H1 (cell line): ENCODE data around the gene OR10A2. TPM values are rescaled to one million over a fixed set of nuclear protein-coding genes. Genes with fewer than 3 reads are reported as not detected.
A peak's percentile ranks its signal among the peaks of the same experiment; 100 is the strongest.

ENCODE experiments used
- CTCF ChIA-PET: fragments of 300-600 bp; sonication (Branson Sonifier 250); formaldehyde crosslinking; loops from one replicate; lab custom pipeline; 2021; ENCODE audit not compliant: partially characterized antibody; lab: Charles Lee
- POLR2A ChIA-PET: fragments of 300-600 bp; sonication (Branson Sonifier 250); formaldehyde crosslinking; loops from one replicate; lab custom pipeline; 2021; ENCODE audit warnings: inconsistent platforms; ENCODE audit not compliant: partially characterized antibody; lab: Charles Lee
- DNase-seq, 2 experiments: peaks; one replicate each; pipeline versions ENCODE4 v3.0.0 to v3.0.0-alpha.2; 2010 to 2022; ENCODE audit warnings: low spot score in 2 of 2, low read depth in 1 of 2, mixed read lengths in 1 of 2
- FAIRE-seq: peaks from 2 replicates; lab custom pipeline; 2011; peaks lifted over from hg19 to GRCh38; lab: Jason Lieb, UNC
- H2AFZ ChIP-seq: 2 replicates; pipeline ENCODE4 v1.8.1; 2012; ENCODE audit warnings: low read length, inconsistent platforms
- H2AK5ac ChIP-seq: 2 replicates; pipeline ENCODE4 v1.6.1; 2013; ENCODE audit warnings: low read depth, low read length
- H2BK120ac ChIP-seq: replicated peaks from 2 replicates; pipeline ENCODE3; 2013; ENCODE audit warnings: low read depth, low read length, inconsistent platforms
- H2BK12ac ChIP-seq: 2 replicates; pipeline ENCODE4 v1.6.1; 2013; ENCODE audit warnings: low read depth, low read length
- H2BK15ac ChIP-seq: 2 replicates; pipeline ENCODE4 v1.6.1; 2013; ENCODE audit warnings: low read length
- H2BK20ac ChIP-seq: 2 replicates; pipeline ENCODE4 v1.6.1; 2013; ENCODE audit warnings: low read length
- H2BK5ac ChIP-seq: 2 replicates; pipeline ENCODE4 v1.6.1; 2013; ENCODE audit warnings: low read depth, low read length
- H3K14ac ChIP-seq: 2 replicates; pipeline ENCODE4 v1.6.1; 2013; ENCODE audit warnings: inconsistent platforms; ENCODE audit not compliant: insufficient read length
- H3K18ac ChIP-seq: 2 replicates; pipeline ENCODE4 v1.6.1; 2013; ENCODE audit warnings: low read length; ENCODE audit errors: extremely low read depth
- H3K23ac ChIP-seq: 2 replicates; pipeline ENCODE4 v1.6.1; 2013; ENCODE audit warnings: inconsistent platforms; ENCODE audit not compliant: insufficient read length
- H3K23me2 ChIP-seq: 2 replicates; pipeline ENCODE4 v1.6.1; 2013; ENCODE audit warnings: low read depth, low read length
- H3K27ac ChIP-seq: 2 replicates; pipeline ENCODE4 v1.6.1; 2011; ENCODE audit warnings: low read depth, low read length, inconsistent platforms
- H3K27me3 ChIP-seq, 4 experiments: replicated peaks in 1 of 4; 1 replicate in 1 of 4; 2 replicates in 3 of 4; pipeline versions ENCODE4 v1.6.1 to v1.8.1; 2011 to 2013; ENCODE audit warnings: low read length in 3 of 4, mild to moderate bottlenecking in 3 of 4, inconsistent platforms in 2 of 4, mixed read lengths in 2 of 4, moderate library complexity in 1 of 4; ENCODE audit not compliant: control insufficient read depth in 3 of 4, insufficient read depth in 3 of 4; ENCODE audit errors: extremely low read depth in 1 of 4
- H3K36me3 ChIP-seq, 4 experiments: 2 replicates each; pipeline versions ENCODE4 v1.6.1 to v1.8.1; 2011 to 2013; ENCODE audit warnings: mild to moderate bottlenecking in 4 of 4, low read length in 3 of 4, moderate library complexity in 2 of 4, control low read depth in 1 of 4, inconsistent platforms in 1 of 4; ENCODE audit not compliant: insufficient read depth in 4 of 4, control insufficient read depth in 2 of 4
- H3K4ac ChIP-seq: replicated peaks from 2 replicates; pipeline ENCODE3; 2013; ENCODE audit warnings: low read length, low read depth, mixed read lengths, inconsistent platforms; ENCODE audit not compliant: insufficient read length
- H3K4me1 ChIP-seq, 4 experiments: replicated peaks in 1 of 4; 1 replicate in 1 of 4; 2 replicates in 3 of 4; pipeline versions ENCODE4 v1.6.1 to v1.8.1; 2011 to 2013; ENCODE audit warnings: low read length in 3 of 4, inconsistent platforms in 2 of 4, mixed read lengths in 1 of 4; ENCODE audit not compliant: insufficient read depth in 4 of 4, control insufficient read depth in 3 of 4
- H3K4me2 ChIP-seq, 2 experiments: 2 replicates each; pipeline versions ENCODE4 v1.6.1 to v1.8.1; 2011 to 2013; ENCODE audit warnings: low read depth in 2 of 2, low read length in 2 of 2, control low read depth in 1 of 2, inconsistent platforms in 1 of 2, mild to moderate bottlenecking in 1 of 2; ENCODE audit not compliant: insufficient read depth in 1 of 2
- H3K4me3 ChIP-seq, 4 experiments: fragments of 200-600, 300-600 bp in 1 of 4; sonication (generic), shearing (Covaris generic), sonication (Bioruptor Twin) in 1 of 4; 2 replicates each; pipeline versions ENCODE4 v1.5.1 to v1.8.1; 2011 to 2016; ENCODE audit warnings: low read length in 4 of 4, low read depth in 3 of 4, control low read depth in 2 of 4, inconsistent platforms in 2 of 4, mild to moderate bottlenecking in 2 of 4, mixed read lengths in 1 of 4, moderate library complexity in 1 of 4; ENCODE audit not compliant: insufficient read depth in 2 of 4; ENCODE audit errors: extremely low read depth in 1 of 4
- H3K56ac ChIP-seq: replicated peaks from 2 replicates; pipeline ENCODE3; 2013; ENCODE audit warnings: low read depth, mild to moderate bottlenecking, mixed read lengths, low read length, inconsistent platforms; ENCODE audit not compliant: insufficient read length
- H3K79me1 ChIP-seq: 2 replicates; pipeline ENCODE4 v1.6.1; 2013; ENCODE audit warnings: low read depth, low read length, control low read depth
- H3K79me2 ChIP-seq, 2 experiments: 2 replicates each; pipeline versions ENCODE4 v1.6.1 to v1.8.1; 2012 to 2013; ENCODE audit warnings: low read length in 2 of 2, mild to moderate bottlenecking in 2 of 2, inconsistent platforms in 1 of 2; ENCODE audit not compliant: insufficient read depth in 2 of 2, control insufficient read depth in 1 of 2
- H3K9ac ChIP-seq, 4 experiments: replicated peaks in 1 of 4; 1 replicate in 1 of 4; 2 replicates in 3 of 4; pipeline versions ENCODE4 v1.6.1 to v1.8.1; 2011 to 2013; ENCODE audit warnings: low read depth in 3 of 4, low read length in 3 of 4, control low read depth in 2 of 4, mild to moderate bottlenecking in 2 of 4, moderate library complexity in 2 of 4, inconsistent platforms in 1 of 4; ENCODE audit errors: extremely low read depth in 1 of 4
- H3K9me3 ChIP-seq, 2 experiments: 2 replicates each; pipeline versions ENCODE4 v1.6.1 to v1.8.1; 2012 to 2013; ENCODE audit warnings: mild to moderate bottlenecking in 2 of 2, moderate library complexity in 2 of 2, control low read depth in 1 of 2, inconsistent platforms in 1 of 2, low read depth in 1 of 2, low read length in 1 of 2, mixed read lengths in 1 of 2; ENCODE audit not compliant: insufficient read depth in 2 of 2
- H4K20me1 ChIP-seq, 2 experiments: replicated peaks in 1 of 2; 2 replicates each; pipeline versions ENCODE3 to v1.8.1; 2011 to 2013; ENCODE audit warnings: inconsistent platforms in 2 of 2, low read length in 2 of 2, mild to moderate bottlenecking in 1 of 2; ENCODE audit not compliant: insufficient read depth in 2 of 2, control insufficient read depth in 1 of 2
- H4K5ac ChIP-seq: 2 replicates; pipeline ENCODE4 v1.6.1; 2013; ENCODE audit warnings: low read length, low read depth, mixed read lengths, inconsistent platforms; ENCODE audit not compliant: insufficient read length
- H4K8ac ChIP-seq: 2 replicates; pipeline ENCODE4 v1.8.0; 2013; ENCODE audit warnings: mild to moderate bottlenecking, moderate library complexity, low read length, inconsistent platforms; ENCODE audit not compliant: insufficient read depth; ENCODE audit errors: extremely low read depth
- H4K91ac ChIP-seq: replicated peaks from 2 replicates; pipeline ENCODE3; 2013; ENCODE audit warnings: low read length, mixed read lengths, inconsistent platforms; ENCODE audit not compliant: insufficient read length
- ATF2 ChIP-seq: IDR thresholded peaks from 2 replicates; pipeline ENCODE4 v1.6.1; 2012; ENCODE audit warnings: low read length, inconsistent platforms
- CBX8 ChIP-seq: fragments of 300-800, 300-1000 bp; sonication (generic); IDR thresholded peaks from 2 replicates; pipeline ENCODE4 v1.7.1; 2016; ENCODE audit warnings: low read depth, low read length, borderline replicate concordance
- CEBPB ChIP-seq: IDR thresholded peaks from 2 replicates; pipeline ENCODE4 v1.6.1; 2012; ENCODE audit warnings: low read depth, low read length
- HDAC6 ChIP-seq: IDR thresholded peaks from one replicate; pipeline ENCODE4 v1.7.1; 2012; ENCODE audit warnings: low read depth, mild to moderate bottlenecking, inconsistent platforms, low read length, moderate library complexity
- RBBP5 ChIP-seq: IDR thresholded peaks from 2 replicates; pipeline ENCODE4 v1.7.1; 2012; ENCODE audit warnings: low read depth, mild to moderate bottlenecking, inconsistent platforms, low read length, moderate library complexity, borderline replicate concordance
- TAF1 ChIP-seq: IDR thresholded peaks from 2 replicates; pipeline ENCODE4 v1.6.1; 2011; ENCODE audit warnings: mild to moderate bottlenecking, low read depth, low read length
- TAF7 ChIP-seq: optimal IDR thresholded peaks from 2 replicates; pipeline ENCODE3; 2011; ENCODE audit warnings: low read depth, mild to moderate bottlenecking, inconsistent platforms, low read length, moderate library complexity, borderline replicate concordance
- TBP ChIP-seq: IDR thresholded peaks from 2 replicates; pipeline ENCODE4 v1.6.1; 2011; ENCODE audit warnings: low read depth, low read length, improper control_type of control experiment
- YY1 ChIP-seq: IDR thresholded peaks from 2 replicates; pipeline ENCODE4 v1.6.1; 2011; ENCODE audit warnings: low read depth, mild to moderate bottlenecking, low read length
- WGBS, 2 experiments: shearing (Covaris generic) in 1 of 2; methylation state at CpG; one replicate each; pipeline versions ENCODE4 v1.1.6 to v1.1.7; 2013 to 2015; ENCODE audit warnings: low lambda C conversion rate in 2 of 2, mixed read lengths in 2 of 2, inconsistent platforms in 1 of 2, low coverage in 1 of 2, missing lambda C conversion rate in 1 of 2; ENCODE audit not compliant: insufficient replicate concordance in 2 of 2, insufficient coverage in 1 of 2, insufficient read length in 1 of 2; ENCODE audit errors: extremely low coverage in 1 of 2, missing lambda C conversion rate in 1 of 2; 5-methylcytosine and 5-hydroxymethylcytosine counted together
- polyA plus RNA-seq, 7 experiments: library from polyadenylated mRNA; depleted of rRNA in 3 of 7; stranded (reverse) in 5 of 7; unstranded in 2 of 7; fragments of >200 nt in 5 of 7; fragments of 200-250 nt in 2 of 7; gene quantifications; 1 replicate in 5 of 7; 2 replicates in 1 of 7; 4 replicates in 1 of 7; pipeline versions ENCODE4 v1.2.1 to v1.2.3, GENCODE V29; 2011 to 2013; ENCODE audit warnings: missing spikeins in 2 of 7, mixed read lengths in 2 of 7
- total RNA-seq: library from RNA; stranded (reverse); fragmentation: NEBNext Ultra II Directional; extraction: Animal tissue kit (Norgen Biotek cat#: 25700); gene quantifications from 2 replicates; pipeline ENCODE4 v1.2.1, GENCODE V29; 2021

OR10A2 gene
- total and polyA plus RNA-seq, 2 of the 8 experiments (the other 6 are each of a cell fraction or from before 2014, with no cell fraction given) = not detected

GRCh38 chr11:6898911-6899310, 36.1 kb downstream of the OR10A2 start:
- CTCF ChIA-PET = no interaction called here
- Histone ChIP-seq H2AK5ac (no peak overlapping the region), H3K9ac (no peak overlapping the region), H2BK12ac (no peak overlapping the region), H3K4me1 (no peaks in the 10 kb centered on the region), H3K27ac (no peak overlapping the region), H4K5ac (no peak overlapping the region), H3K4ac (no peak overlapping the region), H2BK5ac (no peak overlapping the region), H4K8ac (no peak overlapping the region), H2BK15ac (no peak overlapping the region), H3K18ac (no peak overlapping the region), H3K4me3 (no peak overlapping the region), H3K56ac (no peak overlapping the region), H2AFZ (no peak overlapping the region), H3K14ac (no peak overlapping the region), H4K20me1 (no peaks in the 10 kb centered on the region), H3K36me3 (peaks cover 0 to under 1% (median 0%) of the 10 kb centered on the region in 4 experiments; a peak in 1 of 8 replicates), H3K79me1 (no peaks in the 10 kb centered on the region), H3K4me2 (no peak overlapping the region), H3K79me2 (no peaks in the 10 kb centered on the region), H3K9me3 (no peaks in the 10 kb centered on the region), H2BK120ac (no peak overlapping the region), H3K27me3 (peaks cover 0 to 2% (median 0%) of the 10 kb centered on the region in 4 experiments; a peak in 1 of 7 replicates), H3K23me2 (no peaks in the 10 kb centered on the region), H4K91ac (no peak overlapping the region), H2BK20ac (no peak overlapping the region), H3K23ac (no peak overlapping the region)
- POLR2A ChIA-PET = interaction anchor here (1.3 kb wide), 1 partner anchor 28 kb away, joined by 3 read pairs; no protein-coding TSS in a partner anchor
- WGBS, 2 experiments = 84% methylated on average over 1 of the region's 1 CpG; no CpG with 5 or more reads in 1 of the 2 experiments
- FAIRE-seq (no peak), DNase-seq (no peak)
- TF ChIP-seq YY1 (no peak), HDAC6 (no peak), ATF2 (no peak), TAF7 (no peak), CBX8 (no peak), TAF1 (no peak), CEBPB (peak; percentile 28; the same call in 1 of the 2 replicates), RBBP5 (no peak), TBP (no peak)
